HepG2 (cell line): Measurements from ENCODE around the gene MYADML2. TPM values are rescaled to one million over a fixed set of nuclear protein-coding genes. Genes with fewer than 3 reads are reported as not detected.

ENCODE experiments used
- AGO1 ChIP-seq: fragments of 200-400 bp; formaldehyde crosslinking; IDR thresholded peaks from 2 replicates; pipeline ENCODE4 v1.6.1; 2017; ENCODE audit warnings: mild to moderate bottlenecking, low read depth, low read length, moderate library complexity; ENCODE audit not compliant: poor library complexity, severe bottlenecking
- BRD4 ChIP-seq: sonication (generic); formaldehyde crosslinking; IDR thresholded peaks from 2 replicates; pipeline ENCODE4 v1.4.0; 2020; ENCODE audit warnings: missing genetic modification reagents
- HMGA1 ChIP-seq: sonication (generic); formaldehyde crosslinking; conservative IDR thresholded peaks from 2 replicates; pipeline ENCODE4 v1.4.0; 2020; ENCODE audit warnings: missing genetic modification reagents
- HOMEZ ChIP-seq: IDR thresholded peaks from 2 replicates; pipeline ENCODE4 v1.6.1; 2016; ENCODE audit warnings: low read depth
- KDM5A ChIP-seq: fragments of 200-600 bp; sonication (generic); IDR thresholded peaks from 2 replicates; pipeline ENCODE4 v1.7.0; 2018; ENCODE audit warnings: antibody characterized with exemption, mild to moderate bottlenecking, low read length, borderline replicate concordance
- MBD4 ChIP-seq: IDR thresholded peaks from 2 replicates; pipeline ENCODE4 v1.6.1; 2012; ENCODE audit warnings: low read length, inconsistent platforms, borderline replicate concordance
- MED1 ChIP-seq: sonication (generic); formaldehyde crosslinking; IDR thresholded peaks from 2 replicates; pipeline ENCODE4 v1.4.0; 2020; ENCODE audit warnings: missing genetic modification reagents
- PHF20 ChIP-seq: sonication (generic); formaldehyde crosslinking; IDR thresholded peaks from 2 replicates; pipeline ENCODE4 v1.5.0; 2020; ENCODE audit warnings: mild to moderate bottlenecking, missing genetic modification reagents
- POLR2AphosphoS2 ChIP-seq: IDR thresholded peaks from 2 replicates; pipeline ENCODE4 v1.6.1; 2011; ENCODE audit warnings: low read depth, low read length, improper control_type of control experiment
- RBM22 ChIP-seq: fragments of 200-400 bp; formaldehyde crosslinking; optimal IDR thresholded peaks from 2 replicates; pipeline ENCODE3; 2017; ENCODE audit warnings: mild to moderate bottlenecking, low read length, moderate library complexity
- YEATS4 ChIP-seq: sonication (generic); formaldehyde crosslinking; IDR thresholded peaks from 2 replicates; pipeline ENCODE4 v1.4.0; 2020; ENCODE audit warnings: missing genetic modification reagents, borderline replicate concordance
- ZFP41 ChIP-seq: sonication (generic); formaldehyde crosslinking; IDR thresholded peaks from 2 replicates; pipeline ENCODE4 v1.4.0; 2020; ENCODE audit warnings: mild to moderate bottlenecking, missing genetic modification reagents, borderline replicate concordance
- ZFY ChIP-seq: sonication (generic); formaldehyde crosslinking; IDR thresholded peaks from 2 replicates; pipeline ENCODE4 v1.4.0; 2020; ENCODE audit warnings: missing genetic modification reagents
- ZNF318 ChIP-seq: sonication (generic); formaldehyde crosslinking; IDR thresholded peaks from 2 replicates; pipeline ENCODE4 v1.4.0; 2020; ENCODE audit warnings: mild to moderate bottlenecking, missing genetic modification reagents
- polyA plus RNA-seq, 8 experiments: library from polyadenylated mRNA; depleted of rRNA in 3 of 8; stranded (reverse) in 7 of 8; unstranded in 1 of 8; fragments of >200 nt; fragmentation: Illumina TruSeq in 4 of 8; extraction: Trizol in 4 of 8; gene quantifications; 2 replicates each; pipeline versions ENCODE4 v1.2.1 to v1.2.3, GENCODE V29; 2011 to 2016; ENCODE audit warnings: low read depth in 4 of 8, missing spikeins in 1 of 8, mixed read lengths in 1 of 8; ENCODE audit not compliant: insufficient read depth in 1 of 8
- total RNA-seq, 5 experiments: library from RNA; depleted of rRNA; stranded (reverse); fragments of >200 nt; fragmentation: Illumina TruSeq; extraction: Trizol; gene quantifications; 2 replicates each; pipeline ENCODE4 v1.2.3, GENCODE V29; 2016; ENCODE audit warnings: low read depth in 1 of 5

The MYADML2 gene
- total and polyA plus RNA-seq, 2 of the 13 experiments (the other 11 are each of a cell fraction or from before 2014, with no cell fraction given): not detected

GRCh38 chr17:81900181-81900820, 46.7 kb downstream of the MYADML2 start (continued):
- TF ChIP-seq ZNF318 (CRISPR knock-in tag) (0 out of 2 replicates have a peak, but pooled peaks have one; percentile 10), ZFP41 (no peak), AGO1 (peak; percentile 96), PHF20 (CRISPR knock-in tag) (no peak), MED1 (CRISPR knock-in tag) (no peak), HMGA1 (no peak), BRD4 (CRISPR knock-in tag) (no peak), HOMEZ (CRISPR knock-in tag) (no peak), KDM5A (no peak), RBM22 (peak; percentile 3), YEATS4 (CRISPR knock-in tag) (no peak), ZFY (peak; percentile 19; the same call in 1 of the 2 replicates), POLR2AphosphoS2 (peak; percentile 8; the same call in 1 of the 2 replicates), MBD4 (no peak)
